K562 (cell line): ENCODE measurements around the gene TBC1D5. TPM values are rescaled to one million over a fixed set of nuclear protein-coding genes. Genes with fewer than 3 reads are reported as not detected.

Source experiments
- ATAC-seq: fragments of 200-7000 bp; cut with Tn5 transposase; 3 replicates; pipeline ENCODE4 v1.9.1; 2020; ENCODE audit warnings: moderate library complexity
- BruUV-seq: library from RNA; stranded (reverse); fragments of 400-500 nt; replicated peaks from 2 replicates; lab custom pipeline; 2021; lab: Mats Ljungman, UMichigan
- CTCF ChIA-PET: fragments of 300-600 bp; formaldehyde crosslinking; extraction: SDS; loops from one replicate; lab custom pipeline; 2021; ENCODE audit warnings: low intra/inter-chr PET ratio; lab: Yijun Ruan, JAX
- POLR2A ChIA-PET: fragments of 300-600, 350-650 bp; sonication (Branson Sonifier 250); formaldehyde crosslinking; extraction: SDS; loops from one replicate; lab custom pipeline; 2021; ENCODE audit warnings: antibody characterized with exemption, inconsistent platforms; lab: Yijun Ruan, JAX
- DNase-seq, 4 experiments: peaks; one replicate each; pipeline versions ENCODE4 v3.0.0 to v3.0.0-alpha.2; 2011 to 2018; ENCODE audit warnings: low spot score in 3 of 4, mixed read lengths in 3 of 4; ENCODE audit errors: extremely low read depth in 1 of 4
- FAIRE-seq: peaks from 2 replicates; lab custom pipeline; 2011; peaks lifted over from hg19 to GRCh38; lab: Jason Lieb, UNC
- H2AFZ ChIP-seq: 2 replicates; pipeline ENCODE4 v1.6.0; 2011; ENCODE audit warnings: low read depth, low read length, control low read depth, inconsistent platforms
- H3K27ac ChIP-seq: fragments of 200-600 bp; 3 replicates; pipeline ENCODE4 v1.8.0; 2011; ENCODE audit warnings: low read depth, mild to moderate bottlenecking, control low read depth, inconsistent platforms, low read length, moderate library complexity, mixed read lengths; ENCODE audit errors: extremely low read depth
- H3K27me3 ChIP-seq, 2 experiments: fragments of 300-600 bp in 1 of 2; 2 replicates in 1 of 2; 3 replicates in 1 of 2; pipeline versions ENCODE4 v1.6.0 to v1.8.0; 2011; ENCODE audit warnings: inconsistent platforms in 2 of 2, low read length in 2 of 2, mild to moderate bottlenecking in 1 of 2, mixed read lengths in 1 of 2, moderate library complexity in 1 of 2; ENCODE audit not compliant: control insufficient read depth in 2 of 2, insufficient read depth in 2 of 2
- H3K36me3 ChIP-seq: fragments of 300-600 bp; 3 replicates; pipeline ENCODE4 v1.8.0; 2011; ENCODE audit warnings: mild to moderate bottlenecking, low read length, inconsistent platforms; ENCODE audit not compliant: control insufficient read depth, insufficient read depth
- H3K4me1 ChIP-seq, 2 experiments: fragments of 200-600 bp in 1 of 2; replicated peaks in 1 of 2; 2 replicates in 1 of 2; 3 replicates in 1 of 2; pipeline versions ENCODE4 v1.5.1 to v1.8.0; 2011; ENCODE audit warnings: inconsistent platforms in 2 of 2, low read length in 2 of 2, mild to moderate bottlenecking in 1 of 2, mixed read lengths in 1 of 2, moderate library complexity in 1 of 2; ENCODE audit not compliant: control insufficient read depth in 2 of 2, insufficient read depth in 2 of 2
- H3K4me2 ChIP-seq: 2 replicates; pipeline ENCODE4 v1.6.1; 2011; ENCODE audit warnings: low read length, control low read depth, inconsistent platforms, mixed read lengths; ENCODE audit not compliant: insufficient read depth
- H3K4me3 ChIP-seq: fragments of 200-600 bp; sonication (generic), shearing (Covaris generic); 2 replicates; pipeline ENCODE4 v1.5.1; 2016; ENCODE audit warnings: control low read depth, inconsistent platforms
- H3K79me2 ChIP-seq: fragments of 200-600 bp; 3 replicates; pipeline ENCODE4 v1.8.0; 2011; ENCODE audit warnings: low read length, inconsistent platforms; ENCODE audit not compliant: control insufficient read depth, insufficient read depth
- H3K9ac ChIP-seq, 2 experiments: 2 replicates each; pipeline versions ENCODE4 v1.6.0 to v1.6.1; 2011; ENCODE audit warnings: low read depth in 2 of 2, low read length in 2 of 2, control low read depth in 1 of 2, inconsistent platforms in 1 of 2, mild to moderate bottlenecking in 1 of 2, mixed read lengths in 1 of 2; ENCODE audit not compliant: insufficient read depth in 1 of 2
- H3K9me1 ChIP-seq: one replicate; pipeline ENCODE4 v1.6.0; 2011; ENCODE audit warnings: inconsistent platforms, mild to moderate bottlenecking, low read length, moderate library complexity; ENCODE audit not compliant: control insufficient read depth, insufficient read depth
- H3K9me3 ChIP-seq: replicated peaks from 2 replicates; pipeline ENCODE4 v1.5.1; 2011; ENCODE audit warnings: low read depth, low read length, inconsistent platforms; ENCODE audit not compliant: control insufficient read depth, insufficient read depth
- H4K20me1 ChIP-seq: replicated peaks from 2 replicates; pipeline ENCODE4 v1.6.1; 2011; ENCODE audit warnings: low read length, inconsistent platforms, mixed read lengths; ENCODE audit not compliant: control insufficient read depth, insufficient read depth
- CXXC5 ChIP-seq: fragments of 250-450 bp; sonication (Bioruptor Pico); IDR thresholded peaks from 2 replicates; pipeline ENCODE4 v1.8.0; 2022; ENCODE audit warnings: inconsistent platforms, mild to moderate bottlenecking, moderate library complexity
- FOXM1 ChIP-seq, 2 experiments: fragments of 450-650 bp in 1 of 2; sonication (generic) in 1 of 2; formaldehyde crosslinking in 1 of 2; IDR thresholded peaks; 2 replicates each; pipeline versions ENCODE4 v1.6.1 to v1.9.0; 2017 to 2022; ENCODE audit warnings: low read depth in 2 of 2, mild to moderate bottlenecking in 2 of 2, missing genetic modification reagents in 1 of 2, moderate library complexity in 1 of 2
- KLF16 ChIP-seq: IDR thresholded peaks from 2 replicates; pipeline ENCODE4 v1.6.1; 2016; ENCODE audit warnings: antibody characterized with exemption
- MTA3 ChIP-seq: fragments of 450-650 bp; formaldehyde crosslinking; IDR thresholded peaks from 2 replicates; pipeline ENCODE4 v1.6.1; 2017; ENCODE audit warnings: mild to moderate bottlenecking, borderline replicate concordance
- NEUROD1 ChIP-seq: fragments of 150-350 bp; IDR thresholded peaks from 2 replicates; pipeline ENCODE4 v1.6.1; 2014; ENCODE audit warnings: borderline replicate concordance, low read length, low read depth; ENCODE audit not compliant: partially characterized antibody
- NFATC3 ChIP-seq: fragments of 450-650 bp; IDR thresholded peaks from 2 replicates; pipeline ENCODE4 v1.6.1; 2017; ENCODE audit warnings: mild to moderate bottlenecking
- SMC3 ChIP-seq: conservative IDR thresholded peaks from 2 replicates; pipeline ENCODE4 v1.6.1; 2011; ENCODE audit warnings: low read depth, low read length, improper control_type of control experiment; ENCODE audit not compliant: insufficient read depth
- SREBF2 ChIP-seq: sonication (generic); formaldehyde crosslinking; IDR thresholded peaks from 2 replicates; pipeline ENCODE4 v1.4.0; 2020; ENCODE audit warnings: mild to moderate bottlenecking, missing genetic modification reagents
- ZNF551 ChIP-seq: fragments of 250-450 bp; sonication (Bioruptor Pico); IDR thresholded peaks from 2 replicates; pipeline ENCODE4 v1.5.0; 2021; ENCODE audit warnings: mild to moderate bottlenecking, moderate library complexity
- WGBS: fragments of 100-300 bp; shearing (Covaris generic); methylation state at CpG from one replicate; pipeline ENCODE4 v1.1.6; 2016; ENCODE audit warnings: low coverage, mixed read lengths; ENCODE audit not compliant: insufficient coverage; ENCODE audit errors: missing lambda C conversion rate; 5-methylcytosine and 5-hydroxymethylcytosine counted together
- in situ Hi-C: fragments of 300-500 bp; cut with MboI; formaldehyde crosslinking; loops from 4 replicates; pipeline ENCODE4 v1.15.0; 2018; ENCODE audit warnings: inconsistent platforms, mixed read lengths
- intact Hi-C: fragments of 100-400 bp; cut with micrococcal nuclease; formaldehyde crosslinking; loops from 2 replicates; pipeline ENCODE4 v1.14.2; 2022
- polyA plus RNA-seq, 8 experiments: library from polyadenylated mRNA; depleted of rRNA in 4 of 8; stranded (reverse) in 5 of 8; unstranded in 3 of 8; fragments of >200 nt; fragmentation: Nextera tagmentation in 2 of 8; fragmentation: Illumina TruSeq in 1 of 8; extraction: Ambion mirVana in 2 of 8; extraction: Trizol in 1 of 8; gene quantifications; 2 replicates each; pipeline versions ENCODE4 v1.2.1 to v1.2.3, GENCODE V29; 2011 to 2014; ENCODE audit warnings: inconsistent platforms in 1 of 8, missing spikeins in 1 of 8
- total RNA-seq, 7 experiments: library from RNA; depleted of rRNA in 6 of 7; stranded (reverse); fragments of >200 nt in 6 of 7; fragmentation: Illumina TruSeq in 2 of 7; extraction: Trizol in 2 of 7; gene quantifications; 2 replicates each; pipeline versions ENCODE4 v1.2.1 to v1.2.3, GENCODE V29; 2011 to 2021; ENCODE audit warnings: low replicate concordance in 1 of 7
- TF ChIP-seq, protein P1 (sequence below): sonication (generic); formaldehyde crosslinking; IDR thresholded peaks from 2 replicates; pipeline ENCODE4 v1.8.1; 2022; ENCODE audit warnings: missing genetic modification reagents
- TF ChIP-seq, protein P2 (sequence below), 2 experiments: fragments of 150-350 bp in 1 of 2; IDR thresholded peaks; 2 replicates each; pipeline ENCODE4 v1.6.1; 2012 to 2016; ENCODE audit warnings: low read depth in 2 of 2, low read length in 2 of 2, mild to moderate bottlenecking in 1 of 2, moderate library complexity in 1 of 2

TBC1D5 gene
- total and polyA plus RNA-seq, 9 of the 15 experiments (the other 6 are each of a cell fraction or from before 2014, with no cell fraction given) = 2.9 to 38.1 (median 25.6) TPM

GRCh38 chr3:17642474-17642873, 100.0 kb downstream of the TBC1D5 start:
- H3K4me3 ChIP-seq = no peak overlapping the region
- no peak for ATAC-seq
- H3K4me1 ChIP-seq = no peaks in the 10 kb centered on the region
- intact Hi-C loops = no loop called here
- no peak for FAIRE-seq
- H3K79me2 ChIP-seq = no peaks in the 10 kb centered on the region
- ChIA-PET POLR2A (no interaction called here), CTCF (no interaction called here)
- no peaks in the 10 kb centered on the region for H3K9me1 ChIP-seq
- H3K9me3 ChIP-seq = no peaks in the 10 kb centered on the region
- no peaks in the 10 kb centered on the region for H4K20me1 ChIP-seq
- H3K27me3 ChIP-seq = no peaks in the 10 kb centered on the region
- H3K27ac ChIP-seq = no peak overlapping the region
- H3K36me3 ChIP-seq = no peaks in the 10 kb centered on the region
- no peak overlapping the region for H2AFZ ChIP-seq
- in situ Hi-C loops = loop anchor here (25.0 kb wide), 1 partner anchor 195 kb away; no protein-coding TSS in a partner anchor
- 73% methylated on average over 3 of the region's 3 CpGs for WGBS
- DNase-seq = no peak
- BruUV-seq = no TSS peak
- no peak overlapping the region for H3K4me2 ChIP-seq
- no peak overlapping the region for H3K9ac ChIP-seq
- TF ChIP-seq FOXM1 (IDR thresholded peaks at IDR 0.05; ENCODE audit: low read depth) (no peak), FOXM1 (CRISPR knock-in tag; IDR thresholded peaks at IDR 0.05; ENCODE audit: low read depth) (no peak), KLF16 (no peak)
- TF ChIP-seq, protein P1, sequence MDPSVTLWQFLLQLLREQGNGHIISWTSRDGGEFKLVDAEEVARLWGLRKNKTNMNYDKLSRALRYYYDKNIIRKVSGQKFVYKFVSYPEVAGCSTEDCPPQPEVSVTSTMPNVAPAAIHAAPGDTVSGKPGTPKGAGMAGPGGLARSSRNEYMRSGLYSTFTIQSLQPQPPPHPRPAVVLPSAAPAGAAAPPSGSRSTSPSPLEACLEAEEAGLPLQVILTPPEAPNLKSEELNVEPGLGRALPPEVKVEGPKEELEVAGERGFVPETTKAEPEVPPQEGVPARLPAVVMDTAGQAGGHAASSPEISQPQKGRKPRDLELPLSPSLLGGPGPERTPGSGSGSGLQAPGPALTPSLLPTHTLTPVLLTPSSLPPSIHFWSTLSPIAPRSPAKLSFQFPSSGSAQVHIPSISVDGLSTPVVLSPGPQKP (CRISPR knock-in tag) = no peak

DNA sequence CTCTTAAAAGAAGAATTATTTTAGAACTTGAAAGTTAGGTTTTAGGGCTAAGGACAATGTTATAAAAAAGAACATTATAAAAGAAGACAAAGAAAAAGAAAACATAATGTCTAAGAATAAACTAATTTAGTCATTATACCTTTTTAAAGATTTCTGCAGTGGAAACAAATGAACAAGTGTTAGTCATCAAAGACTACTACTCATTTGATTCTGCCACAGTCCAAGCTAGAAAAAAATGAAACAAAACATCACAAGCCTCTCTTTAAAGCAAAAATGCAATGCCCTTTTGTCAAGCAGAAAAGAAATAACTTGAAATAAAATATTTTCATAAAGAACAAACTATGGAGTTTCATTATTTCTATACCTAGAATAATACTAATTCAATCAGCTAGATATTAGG, 102.0 kb downstream of the TBC1D5 start:
- ChIA-PET POLR2A (interaction anchor here (1.0 to 1.2 kb wide), 2 partner anchors 11 to 18 kb away, joined by 3 to 5 read pairs; no protein-coding TSS in a partner anchor), CTCF (no interaction called here)
- no peak overlapping the region for H3K4me2 ChIP-seq
- intact Hi-C loops (no loop called here), in situ Hi-C loops (loop anchor here (25.0 kb wide), 1 partner anchor 197 kb away; no protein-coding TSS in a partner anchor)
- H4K20me1 ChIP-seq = no peaks in the 10 kb centered on the region
- FAIRE-seq (no peak), ATAC-seq (no peak), DNase-seq (no peak)
- H3K9me3 ChIP-seq = no peaks in the 10 kb centered on the region
- H3K9me1 ChIP-seq = no peaks in the 10 kb centered on the region
- H2AFZ ChIP-seq = no peak overlapping the region
- no TSS peak for BruUV-seq
- no peaks in the 10 kb centered on the region for H3K27me3 ChIP-seq
- H3K4me1 ChIP-seq = no peaks in the 10 kb centered on the region; a peak in 1 of 5 replicates
- no peak overlapping the region for H3K9ac ChIP-seq
- no peak overlapping the region for H3K4me3 ChIP-seq
- no peaks in the 10 kb centered on the region for H3K36me3 ChIP-seq
- no peak overlapping the region for H3K27ac ChIP-seq
- no peaks in the 10 kb centered on the region for H3K79me2 ChIP-seq
- no peak for TF ChIP-seq NEUROD1
- no peak for TF ChIP-seq ZNF551 (CRISPR knock-in tag)
- TF ChIP-seq NFATC3 = no peak
- no peak for TF ChIP-seq SMC3
- TF ChIP-seq SREBF2 (CRISPR knock-in tag) = no peak
- no peak for TF ChIP-seq MTA3
- no peak for TF ChIP-seq CXXC5
- TF ChIP-seq, protein P2, sequence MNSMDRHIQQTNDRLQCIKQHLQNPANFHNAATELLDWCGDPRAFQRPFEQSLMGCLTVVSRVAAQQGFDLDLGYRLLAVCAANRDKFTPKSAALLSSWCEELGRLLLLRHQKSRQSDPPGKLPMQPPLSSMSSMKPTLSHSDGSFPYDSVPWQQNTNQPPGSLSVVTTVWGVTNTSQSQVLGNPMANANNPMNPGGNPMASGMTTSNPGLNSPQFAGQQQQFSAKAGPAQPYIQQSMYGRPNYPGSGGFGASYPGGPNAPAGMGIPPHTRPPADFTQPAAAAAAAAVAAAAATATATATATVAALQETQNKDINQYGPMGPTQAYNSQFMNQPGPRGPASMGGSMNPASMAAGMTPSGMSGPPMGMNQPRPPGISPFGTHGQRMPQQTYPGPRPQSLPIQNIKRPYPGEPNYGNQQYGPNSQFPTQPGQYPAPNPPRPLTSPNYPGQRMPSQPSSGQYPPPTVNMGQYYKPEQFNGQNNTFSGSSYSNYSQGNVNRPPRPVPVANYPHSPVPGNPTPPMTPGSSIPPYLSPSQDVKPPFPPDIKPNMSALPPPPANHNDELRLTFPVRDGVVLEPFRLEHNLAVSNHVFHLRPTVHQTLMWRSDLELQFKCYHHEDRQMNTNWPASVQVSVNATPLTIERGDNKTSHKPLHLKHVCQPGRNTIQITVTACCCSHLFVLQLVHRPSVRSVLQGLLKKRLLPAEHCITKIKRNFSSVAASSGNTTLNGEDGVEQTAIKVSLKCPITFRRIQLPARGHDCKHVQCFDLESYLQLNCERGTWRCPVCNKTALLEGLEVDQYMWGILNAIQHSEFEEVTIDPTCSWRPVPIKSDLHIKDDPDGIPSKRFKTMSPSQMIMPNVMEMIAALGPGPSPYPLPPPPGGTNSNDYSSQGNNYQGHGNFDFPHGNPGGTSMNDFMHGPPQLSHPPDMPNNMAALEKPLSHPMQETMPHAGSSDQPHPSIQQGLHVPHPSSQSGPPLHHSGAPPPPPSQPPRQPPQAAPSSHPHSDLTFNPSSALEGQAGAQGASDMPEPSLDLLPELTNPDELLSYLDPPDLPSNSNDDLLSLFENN (IDR thresholded peaks at IDR 0.05; ENCODE audit: low read depth in 2 of 2, low read length in 2 of 2) = no peak
